WTC11 (cell line): ENCODE data around the gene MAP4. TPM values are rescaled to one million over a fixed set of nuclear protein-coding genes. Genes with fewer than 3 reads are reported as not detected.

Experiments
- ATAC-seq: fragments of 200-7000 bp; cut with Tn5 transposase; 2 replicates; pipeline ENCODE4 v1.10.0; 2021; ENCODE audit warnings: mild to moderate bottlenecking, moderate library complexity
- CTCF ChIA-PET: fragments of 300-600 bp; sonication (Branson Sonifier 250); formaldehyde crosslinking; loops from one replicate; lab custom pipeline; 2021; ENCODE audit warnings: antibody characterized with exemption; lab: Charles Lee
- POLR2A ChIA-PET: fragments of 350-600 bp; sonication (Branson Sonifier 250); formaldehyde crosslinking; loops from one replicate; lab custom pipeline; 2021; ENCODE audit warnings: antibody characterized with exemption; lab: Charles Lee
- DNase-seq: peaks from one replicate; pipeline ENCODE4 v3.0.0; 2021; ENCODE audit warnings: low spot score
- H3K27ac Mint-ChIP-seq: 2 replicates; pipeline ENCODE4 v1.8.0; 2021; ENCODE audit warnings: mixed read lengths
- H3K27me3 Mint-ChIP-seq: 2 replicates; pipeline ENCODE4 v1.8.0; 2021; ENCODE audit warnings: low read depth, mild to moderate bottlenecking, moderate library complexity, mixed read lengths
- H3K36me3 Mint-ChIP-seq: 2 replicates; pipeline ENCODE4 v1.8.0; 2021; ENCODE audit warnings: mixed read lengths
- H3K4me1 Mint-ChIP-seq: 2 replicates; pipeline ENCODE4 v1.8.0; 2022; ENCODE audit warnings: mixed read lengths
- H3K4me3 Mint-ChIP-seq: 2 replicates; pipeline ENCODE4 v1.8.0; 2021; ENCODE audit warnings: mild to moderate bottlenecking, moderate library complexity, mixed read lengths
- H3K9me3 Mint-ChIP-seq: 2 replicates; pipeline ENCODE4 v1.8.0; 2021; ENCODE audit warnings: mixed read lengths
- AFF4 ChIP-seq: sonication (generic); formaldehyde crosslinking; IDR thresholded peaks from 2 replicates; pipeline ENCODE4 v1.8.1; 2023; ENCODE audit warnings: mild to moderate bottlenecking, missing genetic modification reagents, borderline replicate concordance
- ATF6 ChIP-seq: sonication (generic); formaldehyde crosslinking; IDR thresholded peaks from 2 replicates; pipeline ENCODE4 v1.8.1; 2023; ENCODE audit warnings: mild to moderate bottlenecking, missing genetic modification reagents
- FOXJ3 ChIP-seq: sonication (generic); formaldehyde crosslinking; IDR thresholded peaks from 2 replicates; pipeline ENCODE4 v1.9.0; 2021; ENCODE audit warnings: missing genetic modification reagents, mild to moderate bottlenecking, borderline replicate concordance
- FOXP4 ChIP-seq: sonication (generic); formaldehyde crosslinking; IDR thresholded peaks from 2 replicates; pipeline ENCODE4 v1.8.0; 2022; ENCODE audit warnings: mild to moderate bottlenecking, missing genetic modification reagents
- IRF2 ChIP-seq: sonication (generic); formaldehyde crosslinking; IDR thresholded peaks from 2 replicates; pipeline ENCODE4 v1.8.0; 2022; ENCODE audit warnings: low read depth, missing genetic modification reagents, borderline replicate concordance
- MLX ChIP-seq: sonication (generic); formaldehyde crosslinking; IDR thresholded peaks from 2 replicates; pipeline ENCODE4 v1.8.1; 2023; ENCODE audit warnings: mild to moderate bottlenecking, missing genetic modification reagents, moderate library complexity
- OVOL2 ChIP-seq: fragments of 250-450 bp; sonication (Bioruptor Pico); IDR thresholded peaks from 2 replicates; pipeline ENCODE4 v1.9.0; 2021; ENCODE audit warnings: mild to moderate bottlenecking, borderline replicate concordance
- SMAD3 ChIP-seq: sonication (generic); formaldehyde crosslinking; IDR thresholded peaks from 2 replicates; pipeline ENCODE4 v1.8.0; 2022; ENCODE audit warnings: missing genetic modification reagents, mild to moderate bottlenecking, borderline replicate concordance
- TEAD1 ChIP-seq: sonication (generic); formaldehyde crosslinking; IDR thresholded peaks from 2 replicates; pipeline ENCODE4 v1.8.0; 2022; ENCODE audit warnings: mild to moderate bottlenecking, missing genetic modification reagents
- ZBTB21 ChIP-seq: sonication (generic); formaldehyde crosslinking; IDR thresholded peaks from 2 replicates; pipeline ENCODE4 v1.8.1; 2023; ENCODE audit warnings: mild to moderate bottlenecking, missing genetic modification reagents, borderline replicate concordance
- ZMAT4 ChIP-seq: fragments of 250-450 bp; sonication (Bioruptor Pico); IDR thresholded peaks from 2 replicates; pipeline ENCODE4 v1.9.0; 2021; ENCODE audit warnings: mild to moderate bottlenecking
- ZNF121 ChIP-seq: sonication (generic); formaldehyde crosslinking; IDR thresholded peaks from 2 replicates; pipeline ENCODE4 v1.8.0; 2023; ENCODE audit warnings: missing genetic modification reagents
- ZNF423 ChIP-seq: fragments of 250-450 bp; sonication (Bioruptor Pico); IDR thresholded peaks from 2 replicates; pipeline ENCODE4 v2.1.2; 2022; ENCODE audit warnings: mild to moderate bottlenecking, moderate library complexity
- ZNF532 ChIP-seq: fragments of 250-450 bp; sonication (Bioruptor Pico); IDR thresholded peaks from 2 replicates; pipeline ENCODE4 v1.9.0; 2021; ENCODE audit warnings: mild to moderate bottlenecking, borderline replicate concordance
- total RNA-seq: library from RNA; stranded (reverse); gene quantifications from 3 replicates; pipeline ENCODE4 v1.2.3, GENCODE V29; 2021
- TF ChIP-seq, protein P1 (sequence below): sonication (generic); formaldehyde crosslinking; IDR thresholded peaks from 2 replicates; pipeline ENCODE4 v1.8.0; 2023; ENCODE audit warnings: missing genetic modification reagents
- TF ChIP-seq, protein P2 (sequence below): sonication (generic); formaldehyde crosslinking; conservative IDR thresholded peaks from 2 replicates; pipeline ENCODE4 v1.8.1; 2023; ENCODE audit warnings: mild to moderate bottlenecking, low read depth, missing genetic modification reagents, moderate library complexity

MAP4 gene
- total RNA-seq, 1 experiment from 2014 or later = 199 TPM

- TF ChIP-seq, protein P1, sequence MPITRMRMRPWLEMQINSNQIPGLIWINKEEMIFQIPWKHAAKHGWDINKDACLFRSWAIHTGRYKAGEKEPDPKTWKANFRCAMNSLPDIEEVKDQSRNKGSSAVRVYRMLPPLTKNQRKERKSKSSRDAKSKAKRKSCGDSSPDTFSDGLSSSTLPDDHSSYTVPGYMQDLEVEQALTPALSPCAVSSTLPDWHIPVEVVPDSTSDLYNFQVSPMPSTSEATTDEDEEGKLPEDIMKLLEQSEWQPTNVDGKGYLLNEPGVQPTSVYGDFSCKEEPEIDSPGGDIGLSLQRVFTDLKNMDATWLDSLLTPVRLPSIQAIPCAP (CRISPR knock-in tag) = no peak
- TF ChIP-seq AFF4 = no peak
- TF ChIP-seq MLX (CRISPR knock-in tag) = no peak
- TF ChIP-seq SMAD3 = no peak
- TF ChIP-seq TEAD1 (CRISPR knock-in tag) = no peak
- TF ChIP-seq FOXJ3 (CRISPR knock-in tag) = no peak
- TF ChIP-seq, all 79 proteins: peak for 0
Measured at GRCh38 chr3:47863391-47864128, 152.7 kb downstream of the MAP4 start (continued).

- no peaks in the 10 kb centered on the region for H3K27me3 Mint-ChIP-seq
- H3K4me3 Mint-ChIP-seq = no peak overlapping the region
- ATAC-seq (no peak), DNase-seq (no peak)
- no peaks in the 10 kb centered on the region for H3K4me1 Mint-ChIP-seq
- ChIA-PET POLR2A (interaction anchor here (0.6 to 1.1 kb wide), 2 partner anchors 59 to 71 kb away, joined by 4 to 6 read pairs; no protein-coding TSS in a partner anchor), CTCF (interaction anchor here (2.1 to 2.7 kb wide), 2 partner anchors 22 to 291 kb away, joined by 8 to 10 read pairs; no protein-coding TSS in a partner anchor)
- H3K9me3 Mint-ChIP-seq = no peaks in the 10 kb centered on the region
- peaks cover 27% of the 10 kb centered on the region for H3K36me3 Mint-ChIP-seq
- no peak overlapping the region for H3K27ac Mint-ChIP-seq
- TF ChIP-seq ATF6 (no peak), FOXP4 (CRISPR knock-in tag) (no peak), ZMAT4 (CRISPR knock-in tag) (no peak), ZNF121 (CRISPR knock-in tag) (no peak), IRF2 (no peak), FOXJ3 (CRISPR knock-in tag) (no peak), ZNF532 (CRISPR knock-in tag) (no peak), ZNF423 (CRISPR knock-in tag) (no peak), ZBTB21 (CRISPR knock-in tag) (no peak), OVOL2 (CRISPR knock-in tag) (no peak)
- TF ChIP-seq, protein P2, sequence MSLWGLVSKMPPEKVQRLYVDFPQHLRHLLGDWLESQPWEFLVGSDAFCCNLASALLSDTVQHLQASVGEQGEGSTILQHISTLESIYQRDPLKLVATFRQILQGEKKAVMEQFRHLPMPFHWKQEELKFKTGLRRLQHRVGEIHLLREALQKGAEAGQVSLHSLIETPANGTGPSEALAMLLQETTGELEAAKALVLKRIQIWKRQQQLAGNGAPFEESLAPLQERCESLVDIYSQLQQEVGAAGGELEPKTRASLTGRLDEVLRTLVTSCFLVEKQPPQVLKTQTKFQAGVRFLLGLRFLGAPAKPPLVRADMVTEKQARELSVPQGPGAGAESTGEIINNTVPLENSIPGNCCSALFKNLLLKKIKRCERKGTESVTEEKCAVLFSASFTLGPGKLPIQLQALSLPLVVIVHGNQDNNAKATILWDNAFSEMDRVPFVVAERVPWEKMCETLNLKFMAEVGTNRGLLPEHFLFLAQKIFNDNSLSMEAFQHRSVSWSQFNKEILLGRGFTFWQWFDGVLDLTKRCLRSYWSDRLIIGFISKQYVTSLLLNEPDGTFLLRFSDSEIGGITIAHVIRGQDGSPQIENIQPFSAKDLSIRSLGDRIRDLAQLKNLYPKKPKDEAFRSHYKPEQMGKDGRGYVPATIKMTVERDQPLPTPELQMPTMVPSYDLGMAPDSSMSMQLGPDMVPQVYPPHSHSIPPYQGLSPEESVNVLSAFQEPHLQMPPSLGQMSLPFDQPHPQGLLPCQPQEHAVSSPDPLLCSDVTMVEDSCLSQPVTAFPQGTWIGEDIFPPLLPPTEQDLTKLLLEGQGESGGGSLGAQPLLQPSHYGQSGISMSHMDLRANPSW = no peak
Measured at GRCh38 chr3:47859956-47860605, 156.1 kb downstream of the MAP4 start.
